Measurements from ENCODE around the gene SERPINA6.
"Not testable (repeated sequence)": the region's sequence is repeated elsewhere in the genome, so short reads cannot be mapped to it uniquely, and the experiment has no call there.

The SERPINA6 gene

GRCh38 chr14:94320243-94320642, 2.9 kb downstream of the SERPINA6 start:
- DNase-seq: no peak

DNA sequence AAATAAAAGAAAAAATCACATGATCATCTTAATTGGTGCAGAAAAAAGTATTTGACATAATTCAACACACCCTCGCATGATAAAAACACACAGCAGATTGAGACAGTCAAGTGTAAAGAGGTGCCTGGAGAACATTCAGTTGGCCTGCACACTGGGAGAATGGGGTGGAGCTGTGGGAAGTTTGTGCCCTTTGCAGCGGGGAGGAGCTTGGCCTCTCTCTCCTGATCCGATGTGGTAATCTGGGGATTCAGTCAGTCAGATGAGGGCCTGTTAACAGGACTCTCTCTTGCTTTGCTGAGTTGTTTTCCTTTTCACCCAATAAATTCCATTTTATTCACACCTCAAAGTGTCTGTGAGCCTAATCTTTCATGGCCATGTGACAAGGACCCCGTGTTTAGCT, 5.9 kb downstream of the SERPINA6 start:
- no peak for DNase-seq

DNA sequence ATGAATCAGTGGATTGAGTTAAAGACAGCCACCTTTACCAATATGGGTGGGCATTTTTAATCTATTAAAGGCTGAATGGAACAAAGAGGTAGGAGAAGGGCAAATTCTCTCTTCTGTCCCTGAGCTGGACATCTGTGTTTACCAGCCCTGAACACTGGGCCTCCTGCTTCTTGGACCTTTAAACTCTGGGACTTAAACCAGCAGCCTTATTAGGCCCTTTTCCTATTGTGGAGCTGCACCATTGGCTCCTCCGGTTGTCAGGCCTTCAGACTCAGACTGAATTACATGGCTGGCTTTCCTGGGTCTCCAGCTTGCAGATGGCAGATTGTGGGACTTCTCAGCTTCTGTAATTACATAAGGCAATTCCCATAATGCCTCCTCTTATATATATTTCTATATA, 6.4 kb downstream of the SERPINA6 start:
- no peak for DNase-seq

DNA sequence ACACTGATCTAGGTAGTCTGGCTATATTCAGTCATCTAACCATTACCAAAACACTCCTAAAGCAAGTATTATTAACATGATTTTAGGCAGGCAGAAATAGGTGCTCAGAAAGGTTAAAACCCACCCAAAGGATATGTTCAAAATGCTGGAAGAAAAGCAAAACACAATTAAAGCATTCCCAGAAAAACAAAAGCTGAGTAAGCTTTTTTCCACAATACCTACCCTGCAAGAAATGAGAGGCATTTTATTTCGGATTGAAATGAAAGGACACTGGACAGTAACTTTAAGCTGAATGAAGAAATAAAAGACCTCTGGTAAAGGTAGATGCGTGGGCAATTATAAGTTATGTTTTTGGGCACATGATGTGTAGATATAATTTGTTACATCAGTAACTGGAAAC, 8.2 kb downstream of the SERPINA6 start:
- no peak for DNase-seq

DNA sequence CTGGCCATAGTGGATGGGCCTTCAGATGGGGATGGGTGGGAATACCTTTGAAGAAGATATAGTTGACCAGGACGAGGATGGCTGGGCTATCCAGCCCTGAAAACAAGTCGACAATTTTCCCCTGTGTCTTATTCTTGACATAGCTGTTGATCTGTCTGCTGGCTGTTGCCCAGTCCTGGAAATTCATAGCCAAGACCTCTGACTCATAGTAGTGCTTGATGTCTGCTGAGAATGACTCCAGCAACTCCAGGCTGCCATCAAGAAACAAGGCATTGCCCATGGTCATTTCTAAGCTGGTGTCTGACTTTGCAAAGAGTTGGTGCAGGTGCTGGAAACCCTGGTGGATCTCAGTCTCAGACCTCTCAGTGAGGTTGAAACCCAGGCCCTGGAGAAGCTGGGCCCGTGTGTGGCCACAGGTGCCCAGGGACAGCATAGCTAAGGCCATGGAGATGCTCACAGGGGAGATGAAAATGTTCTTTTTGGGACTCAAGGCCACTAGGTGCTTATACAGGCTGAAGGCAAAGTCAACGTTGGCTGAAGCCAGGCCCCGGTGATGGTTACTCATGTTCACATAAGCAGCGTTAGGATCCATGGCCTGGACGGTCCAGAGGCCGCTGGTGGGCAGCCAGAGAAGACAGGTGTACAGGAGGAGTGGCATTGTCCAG, 9.0 kb downstream of the SERPINA6 start:
- no peak for DNase-seq

DNA sequence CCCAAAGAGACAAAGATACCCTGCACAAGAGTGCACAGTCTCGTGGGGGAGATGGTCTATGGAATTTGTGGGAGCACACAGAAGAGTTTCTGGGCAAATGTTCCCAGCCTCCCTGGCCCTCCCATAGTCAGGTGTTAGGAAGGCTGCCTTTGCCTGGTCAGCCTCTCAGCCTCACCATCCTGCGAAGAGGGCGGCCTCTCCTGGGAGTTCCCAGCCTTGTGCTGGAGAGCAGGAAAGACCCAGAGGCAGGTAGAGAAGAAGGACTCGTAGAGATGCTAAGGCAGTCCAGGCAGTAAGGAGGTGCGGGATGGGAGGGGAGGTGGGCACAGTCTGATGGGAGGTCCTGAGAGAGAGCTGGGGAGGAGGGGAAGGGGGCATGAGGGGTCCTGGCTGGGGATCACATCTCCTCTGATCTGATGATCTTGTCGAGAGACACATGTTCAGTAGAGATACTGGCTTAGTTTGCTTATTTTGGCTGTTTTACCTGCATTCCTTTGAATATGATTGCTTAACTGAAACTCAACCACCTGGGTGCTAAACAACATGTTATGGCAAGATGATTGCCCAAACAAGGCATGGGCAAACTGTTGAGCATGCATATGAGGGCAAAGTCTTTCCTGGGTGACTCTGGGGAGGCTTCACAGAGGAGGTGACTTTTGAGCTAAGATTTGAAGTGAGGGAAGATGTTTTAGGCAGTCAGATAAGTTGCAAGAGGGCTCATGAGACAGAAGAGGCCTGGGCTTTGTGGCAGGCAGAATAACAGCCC, 10.5 kb downstream of the SERPINA6 start:
- DNase-seq: no peak

DNA sequence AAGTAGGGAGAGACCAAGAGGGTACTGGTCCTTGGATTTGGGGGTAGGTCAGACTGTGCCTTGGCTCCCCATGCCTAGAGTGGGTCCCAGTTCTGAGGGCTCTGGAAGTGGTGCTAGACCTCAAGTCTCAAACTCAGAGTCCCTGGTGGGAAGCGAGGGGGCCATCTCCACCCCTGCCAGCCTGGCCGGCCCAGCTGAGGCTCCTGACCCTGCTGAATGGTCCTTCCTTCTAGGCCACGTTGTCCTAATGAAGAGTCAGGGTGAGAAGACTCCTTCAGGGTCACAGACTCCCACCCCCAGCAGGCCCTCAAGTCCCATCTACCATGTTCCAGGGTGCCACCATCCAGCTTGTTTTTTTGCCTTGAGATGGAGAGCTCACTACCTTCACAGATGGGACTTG, 12.9 kb downstream of the SERPINA6 start:
- no peak for DNase-seq

DNA sequence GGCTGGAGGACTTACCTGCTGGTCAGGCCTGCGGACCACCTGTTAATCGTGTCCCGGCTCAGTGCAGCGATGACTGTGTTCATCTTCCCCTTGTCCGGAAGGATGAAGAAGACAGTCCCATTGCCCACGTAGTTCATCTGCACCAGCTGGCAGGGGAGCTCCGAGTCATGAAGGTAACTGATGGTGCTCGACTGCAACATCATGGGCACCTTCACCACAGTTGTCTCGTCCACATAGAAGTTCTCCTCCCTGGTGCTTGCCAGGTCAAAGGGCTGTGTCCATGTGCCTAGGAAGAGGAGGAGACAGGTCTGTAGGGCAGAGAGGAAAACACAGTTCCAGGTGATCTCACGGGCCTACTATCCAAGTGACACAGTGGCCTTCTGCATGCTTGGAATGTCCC, 13.4 kb downstream of the SERPINA6 start:
- DNase-seq: no peak

DNA sequence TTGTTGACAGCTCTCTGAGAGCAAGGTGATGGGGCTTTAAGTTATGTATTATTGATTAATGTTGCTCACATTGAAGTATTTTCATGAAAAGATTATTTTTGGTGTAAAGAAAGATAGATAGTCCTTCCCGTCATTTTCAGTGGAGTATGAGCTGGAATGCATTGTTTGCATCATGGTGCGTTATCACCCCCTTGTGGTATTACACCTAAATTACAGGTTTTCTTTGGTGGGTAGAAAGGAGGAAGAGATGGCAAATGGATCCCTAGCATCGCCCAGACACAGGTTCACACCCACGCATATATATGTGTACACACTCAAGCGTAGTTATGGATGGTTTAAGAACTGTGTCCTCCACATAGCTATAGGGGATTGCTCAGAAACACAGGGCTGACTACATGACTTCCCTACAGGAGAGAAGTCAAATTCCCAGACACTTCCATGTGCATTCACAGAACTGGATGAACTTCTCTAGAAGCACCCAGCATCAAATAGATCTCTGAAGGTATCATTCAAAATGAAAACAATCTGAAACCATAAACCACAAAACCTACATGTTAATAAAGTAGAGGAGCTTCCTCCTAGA, 15.6 kb downstream of the SERPINA6 start:
- DNase-seq: no peak

DNA sequence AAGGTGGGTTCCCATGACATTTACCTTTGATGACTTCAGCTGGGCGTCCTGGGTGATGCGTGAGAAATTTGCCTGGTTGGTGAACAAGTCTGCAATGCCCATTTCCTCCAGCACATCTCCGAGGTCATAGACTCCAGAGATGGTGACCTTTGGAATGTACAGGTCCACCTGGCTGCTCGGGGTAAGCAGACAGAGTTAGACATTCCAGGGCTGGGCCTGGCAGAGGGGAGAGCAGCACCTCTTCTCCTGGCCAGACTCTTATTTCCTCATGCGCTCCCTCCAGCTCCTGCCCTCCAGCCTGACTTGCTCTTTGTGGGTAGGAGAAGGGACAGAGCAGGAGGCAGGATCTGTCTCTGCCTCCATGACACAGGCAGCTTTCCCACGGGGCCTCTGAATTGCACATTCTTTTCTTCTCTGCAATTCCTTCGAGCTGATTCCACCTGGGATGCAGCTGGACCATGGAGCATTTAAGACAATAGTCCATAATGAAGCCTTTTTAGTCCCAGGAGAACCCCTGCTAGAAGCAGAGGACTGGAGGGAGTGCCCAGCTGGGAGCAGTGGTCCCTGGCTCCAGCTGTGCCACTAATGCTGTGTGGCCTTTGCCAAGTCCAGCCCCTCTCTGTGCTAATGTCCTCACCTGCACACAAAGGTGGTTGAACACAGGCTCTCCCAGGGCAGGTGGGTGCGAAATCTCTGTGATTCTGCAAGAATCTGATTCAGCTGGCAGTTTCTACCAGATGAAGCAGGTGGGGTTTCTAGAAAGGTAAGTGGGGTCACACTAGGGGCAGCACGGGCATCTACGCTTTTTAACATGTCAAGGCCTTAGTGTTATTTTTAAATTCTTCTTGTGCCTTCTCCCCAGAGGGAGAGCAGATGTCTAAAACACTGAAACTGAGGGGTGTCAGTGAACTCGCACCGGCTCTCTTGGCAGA, 16.8 kb downstream of the SERPINA6 start:
- no peak for DNase-seq

GRCh38 chr14:94305620-94306019, 17.5 kb downstream of the SERPINA6 start:
- no peak for DNase-seq

DNA sequence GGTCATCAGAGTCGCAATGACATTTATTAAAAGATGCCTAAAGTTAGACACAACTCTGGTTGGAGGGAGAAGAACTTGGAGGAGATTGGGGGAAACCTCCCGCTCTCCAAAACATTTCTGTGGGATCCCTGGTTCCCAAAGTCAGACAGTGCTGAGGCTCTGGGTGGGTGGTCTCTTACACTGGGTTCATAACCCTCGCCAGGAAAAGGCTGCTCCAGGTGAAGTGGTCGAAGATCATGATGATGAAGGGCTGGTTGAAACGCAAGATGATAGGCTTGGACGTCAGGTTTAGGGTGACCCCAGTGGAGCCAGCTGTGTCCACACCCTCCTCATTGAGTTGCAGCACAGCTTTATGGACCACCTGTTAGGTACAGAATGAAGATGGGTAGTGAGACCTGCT, 18.9 kb downstream of the SERPINA6 start:
- no peak for DNase-seq

- DNase-seq: no peak
Observed at GRCh38 chr14:94303111-94303510, 20.0 kb downstream of the SERPINA6 start.

- no peak for DNase-seq
Observed at GRCh38 chr14:94298130-94298529, 25.0 kb downstream of the SERPINA6 start.

DNA sequence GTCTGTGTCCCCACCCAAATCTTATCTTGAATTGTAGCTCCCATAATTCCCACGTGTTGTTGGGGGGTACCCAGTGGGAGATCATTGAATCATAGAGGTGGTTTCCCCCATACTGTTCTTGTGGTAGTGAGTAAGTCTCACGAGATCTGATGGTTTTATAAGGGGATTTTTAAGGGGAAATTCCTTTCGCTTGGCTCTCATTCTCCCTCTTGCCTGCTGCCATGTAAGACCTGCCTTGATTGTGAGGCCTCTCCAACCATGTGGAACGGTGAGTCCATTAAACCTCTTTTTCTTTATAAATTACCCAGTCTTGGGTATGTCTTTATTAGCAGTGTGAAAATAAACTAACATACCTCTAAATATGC, 27.0 kb downstream of the SERPINA6 start:
- not testable (repeated sequence) for DNase-seq

DNA sequence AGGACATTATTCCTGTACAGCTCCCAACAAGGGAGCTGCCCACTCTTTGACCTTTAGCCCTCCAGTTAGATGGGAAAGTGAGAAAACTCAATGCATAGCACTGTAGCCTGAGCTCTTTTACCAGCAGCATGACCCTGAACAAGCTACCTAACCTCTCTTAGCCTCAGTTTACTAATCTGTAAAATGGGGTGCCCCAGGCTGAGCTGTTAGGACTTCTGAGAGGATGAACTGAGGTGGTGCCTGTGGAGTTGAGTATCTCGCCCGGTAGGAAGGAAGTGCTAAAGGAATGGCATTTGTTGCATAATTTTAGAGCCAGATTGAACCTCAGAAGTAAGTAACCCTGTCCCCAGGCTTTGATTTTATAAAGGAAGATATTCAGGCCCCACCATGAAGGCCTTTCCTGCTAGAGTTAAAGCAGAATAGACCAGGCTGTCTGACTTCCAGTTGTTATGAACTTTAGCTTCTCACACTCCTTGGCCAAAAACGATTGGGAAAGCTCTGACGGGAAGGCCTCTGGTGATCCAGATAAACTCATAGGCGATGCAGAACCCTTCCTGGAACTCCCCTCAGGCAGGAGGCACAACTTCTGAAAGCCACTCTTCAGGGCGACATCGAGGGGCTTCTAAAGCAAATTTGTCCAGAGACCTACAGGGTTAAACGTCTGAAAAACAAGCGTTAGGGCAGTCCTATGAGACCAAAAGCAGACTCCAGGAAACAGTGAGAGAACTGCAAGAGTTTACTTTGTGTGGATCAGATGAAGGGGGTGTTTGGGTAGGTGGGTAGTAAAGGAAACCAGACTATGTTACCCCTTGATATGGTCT, 27.6 kb downstream of the SERPINA6 start:
- DNase-seq: no peak

GRCh38 chr14:94293578-94293924, 29.6 kb downstream of the SERPINA6 start:
- DNase-seq: no peak

GRCh38 chr14:94292872-94293577, 30.1 kb downstream of the SERPINA6 start, which contains the start of gene SERPINA10:
TSS of gene SERPINA10 (minus strand) at chr14:94293268. CDS start at chr14:94290593, 2,675 bp downstream.
- DNase-seq: no peak

DNA sequence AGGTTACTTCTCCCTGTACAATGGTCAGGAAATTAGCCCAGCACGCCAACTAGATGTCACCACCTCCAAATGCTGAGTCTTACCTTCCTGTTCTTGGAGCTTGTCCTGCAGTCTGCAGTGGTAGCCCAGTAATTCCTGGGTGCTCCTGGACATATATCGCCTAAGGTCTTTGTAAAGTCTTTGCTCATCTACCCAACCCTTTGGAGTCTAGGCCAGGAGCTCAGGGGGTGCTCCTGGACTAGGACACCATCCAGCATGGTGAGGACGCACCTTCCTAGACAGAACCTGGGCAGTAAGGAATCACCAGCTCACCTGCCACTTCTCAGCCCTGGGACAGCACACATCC, 30.6 kb downstream of the SERPINA6 start:
- DNase-seq: no peak

GRCh38 chr14:94291906-94292525, 31.1 kb downstream of the SERPINA6 start:
- DNase-seq: no peak

Data from activated T-cell treated with anti-CD3 and anti-CD28 coated beads, Interleukin-2, amount 50 U/mL, for 1 hour (primary cell).